Sigmoid colon (tissue), 7 donors: ENCODE data around the gene KIRREL3. TPM values are rescaled to one million over a fixed set of nuclear protein-coding genes. Genes with fewer than 3 reads are reported as not detected.

Source experiments
- DNase-seq: peaks from one replicate; pipeline ENCODE4 v3.0.0-alpha.2; 2019
- H3K27ac ChIP-seq, 4 donors: fragments of 200-600 bp; sonication (generic); one replicate each; pipeline ENCODE4 v1.5.1; 2016 to 2019; ENCODE audit warnings: mild to moderate bottlenecking in 1 of 4
- H3K27me3 ChIP-seq, 3 donors: fragments of 200-600 bp; sonication (generic); one replicate each; pipeline ENCODE4 v1.5.1; 2019; ENCODE audit warnings: mild to moderate bottlenecking in 1 of 3
- H3K36me3 ChIP-seq, 4 donors: fragments of 200-600 bp; sonication (generic); one replicate each; pipeline ENCODE4 v1.5.1; 2016 to 2019
- H3K4me1 ChIP-seq, 4 donors: fragments of 200-600 bp; sonication (generic); one replicate each; pipeline ENCODE4 v1.5.1; 2017 to 2019
- H3K4me3 ChIP-seq, 4 donors: fragments of 200-600 bp; sonication (generic); one replicate each; pipeline ENCODE4 v1.5.1; 2017 to 2019; ENCODE audit warnings: mild to moderate bottlenecking in 2 of 4, moderate library complexity in 1 of 4
- H3K9me3 ChIP-seq, 4 donors: fragments of 200-600 bp in 3 of 4; sonication (generic) in 3 of 4; one replicate each; pipeline versions ENCODE4 v1.5.1 to v1.6.1; 2013 to 2019
- CTCF ChIP-seq, 4 experiments: fragments of 450-650 bp in 3 of 4; fragments of 200-600 bp in 1 of 4; IDR thresholded peaks; one replicate each; pipeline ENCODE4 v1.5.1; 2016 to 2019; ENCODE audit warnings: antibody characterized with exemption in 4 of 4, mild to moderate bottlenecking in 3 of 4, moderate library complexity in 2 of 4
- EP300 ChIP-seq, 4 donors: sonication (generic); formaldehyde crosslinking; IDR thresholded peaks; one replicate each; pipeline ENCODE4 v1.6.1; 2017; ENCODE audit warnings: antibody characterized with exemption in 4 of 4
- POLR2A ChIP-seq, 2 donors: fragments of 450-650 bp; IDR thresholded peaks; one replicate each; pipeline ENCODE4 v1.6.1; 2016; ENCODE audit warnings: antibody characterized with exemption in 2 of 2, mild to moderate bottlenecking in 2 of 2, moderate library complexity in 2 of 2
- POLR2AphosphoS5 ChIP-seq, 4 donors: sonication (generic); formaldehyde crosslinking; IDR thresholded peaks; one replicate each; pipeline ENCODE4 v1.6.1; 2017; ENCODE audit warnings: antibody characterized with exemption in 4 of 4
- WGBS, 2 donors: extraction: QIAGEN DNeasy Blood & Tissue Kit; methylation state at CpG; one replicate each; pipeline ENCODE4 v1.1.7; 2013; 5-methylcytosine and 5-hydroxymethylcytosine counted together
- intact Hi-C: fragments of 100-400 bp; cut with DNase I; formaldehyde crosslinking; loops from one replicate; pipeline ENCODE4 v1.15.1; 2023
- polyA plus RNA-seq, 3 donors: library from polyadenylated mRNA; stranded (reverse); fragments of 200-250 nt; gene quantifications; one replicate each; pipeline ENCODE4 v1.2.3, GENCODE V29; 2013
- total RNA-seq, 4 donors: library from RNA; depleted of rRNA; stranded (reverse); fragments of >200 nt; gene quantifications; one replicate each; pipeline ENCODE4 v1.1.0, GENCODE V29; 2016
- donor health status: healthy with polysubstance abuse.
- donor health status: Bipolar disorder and iron deficiency.
- donor health status: healthy.

The KIRREL3 gene
- total and polyA plus RNA-seq, 7 donors = under 0.01 to 3.3 (median 1.0) TPM

DNA sequence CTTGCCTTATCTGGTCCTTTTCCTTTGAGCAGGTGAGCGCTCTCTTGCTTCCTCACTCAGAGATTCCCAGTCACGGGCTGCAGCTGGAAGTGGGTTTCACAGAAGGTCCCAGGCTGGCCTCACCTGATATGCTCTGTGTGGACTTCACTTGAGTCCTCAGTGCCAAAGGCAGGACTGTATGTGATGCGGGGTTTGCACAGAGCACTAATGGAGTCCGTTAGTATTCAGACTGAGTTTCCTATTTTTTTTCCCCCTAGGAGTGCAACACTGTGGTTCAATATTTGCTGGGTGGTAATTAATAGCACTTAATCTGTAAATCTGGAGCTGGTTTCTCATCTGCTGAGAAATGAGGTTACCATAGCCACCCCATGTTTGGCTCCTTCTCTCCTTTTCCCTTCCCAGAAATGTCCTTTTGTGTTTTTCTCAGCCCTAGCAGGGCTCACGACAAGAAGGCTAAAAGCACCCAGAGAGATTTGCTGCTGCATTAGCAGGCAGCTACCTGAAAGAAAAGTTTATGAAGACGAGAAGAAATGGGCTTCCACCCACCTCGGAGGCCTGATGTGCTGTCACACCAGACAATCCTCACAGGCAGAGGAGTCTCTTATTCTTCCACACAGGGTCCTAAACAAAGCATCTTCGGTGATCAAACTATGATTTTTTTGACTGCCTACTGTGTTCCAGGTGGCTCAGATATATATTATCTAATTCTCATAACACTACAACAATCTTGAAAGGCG, 262.1 kb downstream of the KIRREL3 start:
- Histone ChIP-seq H3K36me3 (no peaks in the 10 kb centered on the region), H3K4me1 (no peaks in the 10 kb centered on the region), H3K4me3 (no peak overlapping the region), H3K27me3 (no peaks in the 10 kb centered on the region), H3K27ac (no peak overlapping the region), H3K9me3 (no peaks in the 10 kb centered on the region)
- intact Hi-C loops = no loop called here
- no peak for DNase-seq
- 70 to 75% methylated on average over 9 of the region's 9 CpGs for WGBS, 2 donors
- TF ChIP-seq POLR2AphosphoS5 (IDR thresholded peaks at IDR 0.05) = no peak
- TF ChIP-seq EP300 (IDR thresholded peaks at IDR 0.05) = no peak
- no peak for TF ChIP-seq CTCF (IDR thresholded peaks at IDR 0.05)
- TF ChIP-seq POLR2A (IDR thresholded peaks at IDR 0.05) = no peak

- TF ChIP-seq CTCF (IDR thresholded peaks at IDR 0.05) = no peak
- no peak for TF ChIP-seq POLR2A (IDR thresholded peaks at IDR 0.05)
- TF ChIP-seq EP300 (IDR thresholded peaks at IDR 0.05) = no peak
- no peak for TF ChIP-seq POLR2AphosphoS5 (IDR thresholded peaks at IDR 0.05)
- H3K4me3 ChIP-seq = no peak overlapping the region
- H3K27ac ChIP-seq = no peak overlapping the region
- H3K9me3 ChIP-seq = no peaks in the 10 kb centered on the region
- H3K27me3 ChIP-seq = no peaks in the 10 kb centered on the region
- no peaks in the 10 kb centered on the region for H3K4me1 ChIP-seq
- 64 to 76% methylated on average over 11 to 12 of the region's 12 CpGs for WGBS, 2 donors
- H3K36me3 ChIP-seq = no peaks in the 10 kb centered on the region
- intact Hi-C loops = no loop called here
- no peak for DNase-seq
These were observed 263.6 kb downstream of the KIRREL3 start for GRCh38 chr11:126736682-126737572.

GRCh38 chr11:126734752-126735151, 265.8 kb downstream of the KIRREL3 start:
- no peaks in the 10 kb centered on the region for H3K9me3 ChIP-seq
- intact Hi-C loops = no loop called here
- no peak for DNase-seq
- TF ChIP-seq CTCF (IDR thresholded peaks at IDR 0.05) (no peak), EP300 (IDR thresholded peaks at IDR 0.05) (no peak), POLR2A (IDR thresholded peaks at IDR 0.05) (no peak)
- 67 to 73% methylated on average over 7 of the region's 7 CpGs for WGBS, 2 donors
- H3K27me3 ChIP-seq = no peaks in the 10 kb centered on the region
- no peaks in the 10 kb centered on the region for H3K36me3 ChIP-seq
- no peak overlapping the region for H3K4me3 ChIP-seq
- no peak overlapping the region for H3K27ac ChIP-seq
- H3K4me1 ChIP-seq = no peaks in the 10 kb centered on the region

DNA sequence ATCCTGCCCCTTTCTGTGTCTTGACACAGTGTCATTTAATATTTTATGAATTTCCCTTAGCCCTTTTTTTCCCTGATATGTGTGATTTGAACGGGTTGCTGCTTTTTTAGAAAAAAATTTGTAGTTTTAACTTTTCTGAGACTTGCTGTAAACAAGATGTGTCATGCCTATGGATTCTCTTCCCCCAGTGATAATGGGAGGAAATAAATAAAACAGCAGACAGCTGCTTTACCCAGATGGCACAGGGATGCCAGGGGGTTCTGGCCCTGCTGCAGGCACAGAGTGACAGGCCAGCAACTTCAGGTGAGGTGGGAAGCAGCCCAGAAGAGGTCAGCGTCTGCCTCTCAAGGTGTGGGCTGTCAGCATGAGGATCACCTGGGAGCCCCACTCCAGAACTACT, 266.9 kb downstream of the KIRREL3 start:
- 69 to 73% methylated on average over 2 of the region's 2 CpGs for WGBS, 2 donors
- Histone ChIP-seq H3K27me3 (no peaks in the 10 kb centered on the region), H3K36me3 (no peaks in the 10 kb centered on the region), H3K4me3 (no peak overlapping the region), H3K4me1 (no peaks in the 10 kb centered on the region), H3K27ac (no peak overlapping the region), H3K9me3 (no peaks in the 10 kb centered on the region)
- DNase-seq = no peak
- intact Hi-C loops = no loop called here
- TF ChIP-seq EP300 (IDR thresholded peaks at IDR 0.05) (no peak), POLR2AphosphoS5 (IDR thresholded peaks at IDR 0.05) (no peak), POLR2A (IDR thresholded peaks at IDR 0.05) (no peak), CTCF (IDR thresholded peaks at IDR 0.05) (no peak)
